Regular cardiac myocyte (primary cell): ENCODE results near the gene SAMD5. TPM values are rescaled to one million over a fixed set of nuclear protein-coding genes. Genes with fewer than 3 reads are reported as not detected.

Experiments
- total RNA-seq: library from RNA; depleted of rRNA; stranded (reverse); fragments of >200 nt; gene quantifications from 2 replicates; pipeline ENCODE4 v1.2.3, GENCODE V29; 2014

Gene SAMD5
- under 0.01 TPM in 2 replicates for total RNA-seq

GRCh38 chr6:147508042-147508865, at the start of gene SAMD5:
Gene SAMD5 (plus strand): TSS chr6:147508690. CDS start chr6:147508929, 239 bp downstream.

